ENCODE results near the gene ARL15. TPM values are rescaled to one million over a fixed set of nuclear protein-coding genes. Genes with fewer than 3 reads are reported as not detected.

ARL15 gene
- total RNA-seq, 1 donor from 2014 or later = 28.9 TPM

DNA sequence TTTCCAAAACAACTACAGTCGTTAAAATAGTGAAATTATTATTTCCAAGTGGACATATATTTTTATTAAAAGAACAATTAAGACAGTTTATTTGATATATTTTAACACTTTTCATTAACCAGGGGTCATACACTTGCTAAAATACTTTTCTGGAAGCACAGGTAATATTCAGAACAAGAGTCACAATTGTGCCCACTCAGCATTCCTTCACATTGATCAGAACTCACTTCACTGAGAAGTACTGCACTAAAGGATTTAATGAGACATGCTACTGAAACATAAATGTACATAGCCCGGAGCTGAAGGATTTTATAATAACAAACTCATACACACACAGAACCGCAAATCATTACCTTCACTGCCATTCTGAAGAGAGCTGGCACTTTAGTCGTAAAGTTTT lies 361.8 kb downstream of the ARL15 start:
- peaks cover 5% of the 10 kb centered on the region for H3K9me3 Mint-ChIP-seq (ENCODE audit: low read depth)

DNA sequence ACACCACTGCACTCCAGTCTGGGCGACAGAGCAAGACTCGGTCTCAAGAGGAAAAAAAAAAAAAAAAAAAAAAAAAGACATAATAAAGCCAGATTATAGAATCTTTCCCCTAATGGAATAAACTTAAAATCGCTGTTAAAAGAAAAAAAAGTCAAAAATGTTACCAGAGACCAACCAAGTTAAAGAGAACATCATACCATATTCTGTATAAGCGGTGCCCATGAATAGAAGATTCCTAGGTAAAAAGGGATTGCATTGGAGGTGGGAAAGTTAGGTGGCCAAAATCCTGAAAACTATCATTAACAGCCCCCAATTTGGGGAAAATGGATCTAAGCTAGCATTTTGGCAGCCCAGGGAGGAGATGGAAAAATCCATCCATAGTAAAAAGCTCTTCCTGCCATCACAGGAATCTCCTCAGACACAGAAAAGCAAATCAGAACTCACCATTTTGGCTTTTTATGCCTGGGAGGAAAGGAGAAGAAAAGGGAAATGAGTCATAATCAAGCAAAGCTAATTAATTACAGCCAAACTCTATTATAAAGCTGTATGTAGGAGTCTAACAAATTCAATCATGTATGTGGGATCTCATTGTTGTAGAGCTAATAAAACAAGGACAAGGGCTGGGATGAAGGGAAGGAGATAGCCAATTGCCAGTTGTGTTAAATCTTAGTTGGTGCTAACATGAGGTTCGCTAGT lies 363.8 kb downstream of the ARL15 start:
- Mint-ChIP-seq H3K4me3 (ENCODE audit: low read depth) (no peak overlapping the region), H3K36me3 (ENCODE audit: insufficient read depth) (peaks cover 16% of the 10 kb centered on the region), H3K27me3 (peaks cover 17% of the 10 kb centered on the region), H3K27ac (no peak overlapping the region), H3K9me3 (ENCODE audit: low read depth) (peaks cover 5% of the 10 kb centered on the region), H3K4me1 (ENCODE audit: low read depth) (peaks cover 11% of the 10 kb centered on the region)
- TF ChIP-seq, protein P1, sequence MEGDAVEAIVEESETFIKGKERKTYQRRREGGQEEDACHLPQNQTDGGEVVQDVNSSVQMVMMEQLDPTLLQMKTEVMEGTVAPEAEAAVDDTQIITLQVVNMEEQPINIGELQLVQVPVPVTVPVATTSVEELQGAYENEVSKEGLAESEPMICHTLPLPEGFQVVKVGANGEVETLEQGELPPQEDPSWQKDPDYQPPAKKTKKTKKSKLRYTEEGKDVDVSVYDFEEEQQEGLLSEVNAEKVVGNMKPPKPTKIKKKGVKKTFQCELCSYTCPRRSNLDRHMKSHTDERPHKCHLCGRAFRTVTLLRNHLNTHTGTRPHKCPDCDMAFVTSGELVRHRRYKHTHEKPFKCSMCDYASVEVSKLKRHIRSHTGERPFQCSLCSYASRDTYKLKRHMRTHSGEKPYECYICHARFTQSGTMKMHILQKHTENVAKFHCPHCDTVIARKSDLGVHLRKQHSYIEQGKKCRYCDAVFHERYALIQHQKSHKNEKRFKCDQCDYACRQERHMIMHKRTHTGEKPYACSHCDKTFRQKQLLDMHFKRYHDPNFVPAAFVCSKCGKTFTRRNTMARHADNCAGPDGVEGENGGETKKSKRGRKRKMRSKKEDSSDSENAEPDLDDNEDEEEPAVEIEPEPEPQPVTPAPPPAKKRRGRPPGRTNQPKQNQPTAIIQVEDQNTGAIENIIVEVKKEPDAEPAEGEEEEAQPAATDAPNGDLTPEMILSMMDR (IDR thresholded peaks at IDR 0.05; ENCODE audit: unreplicated experiment) = no peak
- DNase-seq (ENCODE audit: low spot score, unreplicated experiment) = no peak

More for the DNA sequence above, 361.8 kb downstream of the ARL15 start:
- DNase-seq (ENCODE audit: low spot score, unreplicated experiment) = no peak
- Mint-ChIP-seq H3K36me3 (ENCODE audit: insufficient read depth) (peaks cover 6% of the 10 kb centered on the region), H3K4me1 (ENCODE audit: low read depth) (peaks cover 11% of the 10 kb centered on the region), H3K27me3 (peaks cover 5% of the 10 kb centered on the region), H3K27ac (no peak overlapping the region), H3K4me3 (ENCODE audit: low read depth) (no peak overlapping the region)
- TF ChIP-seq, protein P1 (IDR thresholded peaks at IDR 0.05; ENCODE audit: unreplicated experiment) = no peak

DNA sequence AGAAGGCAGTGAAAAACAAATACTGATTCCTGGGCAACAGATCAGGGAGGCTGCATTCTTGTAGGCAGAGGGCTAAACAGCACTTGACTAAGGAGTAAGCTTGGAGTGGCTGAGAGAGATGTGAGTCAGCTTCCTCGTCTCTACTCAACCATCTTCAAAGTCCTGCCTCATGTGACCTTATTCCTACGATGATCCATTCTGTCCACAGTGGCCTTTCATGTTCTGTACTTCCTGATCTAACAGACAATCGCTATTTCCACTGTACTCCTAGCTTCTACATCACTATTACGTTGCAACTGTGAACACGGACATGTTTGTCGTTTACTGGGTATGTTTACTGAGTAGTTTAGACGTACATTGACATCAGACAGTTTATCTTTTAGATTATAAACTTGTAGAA lies 365.4 kb downstream of the ARL15 start:
- no peak overlapping the region for H3K4me3 Mint-ChIP-seq (ENCODE audit: low read depth)
- TF ChIP-seq, protein P1 (IDR thresholded peaks at IDR 0.05; ENCODE audit: unreplicated experiment) = no peak
- no peak for DNase-seq (ENCODE audit: low spot score, unreplicated experiment)
- H3K36me3 Mint-ChIP-seq (ENCODE audit: insufficient read depth) = peaks cover 16% of the 10 kb centered on the region
- H3K4me1 Mint-ChIP-seq (ENCODE audit: low read depth) = peaks cover 11% of the 10 kb centered on the region
- H3K27ac Mint-ChIP-seq = no peak overlapping the region
- peaks cover 5% of the 10 kb centered on the region for H3K9me3 Mint-ChIP-seq (ENCODE audit: low read depth)
- peaks cover 19% of the 10 kb centered on the region for H3K27me3 Mint-ChIP-seq

DNA sequence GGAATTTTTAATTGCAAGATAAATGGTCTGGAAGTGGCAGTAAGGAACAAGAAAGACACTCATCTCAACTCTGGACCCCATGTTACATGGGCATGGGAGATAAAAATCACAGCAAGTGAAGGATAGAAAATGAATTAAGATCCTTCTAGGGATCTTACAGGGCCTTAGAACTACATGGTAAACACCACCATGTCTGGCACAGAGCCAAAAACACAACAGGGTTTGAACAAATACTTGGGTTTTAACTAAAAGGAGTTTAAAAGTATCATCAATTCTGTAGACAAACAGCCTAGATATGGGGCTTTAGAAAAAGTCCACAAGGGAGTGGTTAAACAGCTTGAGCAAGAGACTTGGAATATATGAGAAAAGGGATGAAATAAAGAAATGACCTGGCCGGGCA lies 366.4 kb downstream of the ARL15 start:
- peaks cover 19% of the 10 kb centered on the region for H3K27me3 Mint-ChIP-seq
- no peak overlapping the region for H3K27ac Mint-ChIP-seq

DNA sequence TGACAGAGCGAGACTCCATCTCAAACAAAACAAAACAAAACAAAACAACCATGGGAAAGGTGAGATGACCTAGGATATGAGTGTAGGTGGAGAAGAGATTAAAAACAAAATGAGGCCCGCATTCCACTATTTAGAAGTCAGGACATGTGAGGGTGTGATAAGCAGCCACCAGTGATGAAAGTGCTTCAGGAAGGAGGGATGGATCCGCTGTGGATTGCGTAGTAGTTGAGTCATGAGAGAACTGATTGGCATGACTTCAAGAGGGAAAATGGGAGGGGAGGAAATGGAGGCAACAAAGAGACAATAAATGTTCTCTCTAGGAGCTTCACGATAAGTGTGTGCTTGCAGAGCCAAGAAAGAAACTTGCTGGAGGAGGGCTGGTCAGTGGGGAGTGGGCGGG lies 367.6 kb downstream of the ARL15 start:
- peaks cover 5% of the 10 kb centered on the region for H3K9me3 Mint-ChIP-seq (ENCODE audit: low read depth)
- DNase-seq (ENCODE audit: low spot score, unreplicated experiment) = no peak
- no peak overlapping the region for H3K27ac Mint-ChIP-seq
- H3K4me1 Mint-ChIP-seq (ENCODE audit: low read depth) = peaks cover 11% of the 10 kb centered on the region
- peaks cover 20% of the 10 kb centered on the region for H3K36me3 Mint-ChIP-seq (ENCODE audit: insufficient read depth)
- peaks cover 22% of the 10 kb centered on the region for H3K27me3 Mint-ChIP-seq
- no peak overlapping the region for H3K4me3 Mint-ChIP-seq (ENCODE audit: low read depth)
- TF ChIP-seq, protein P1 (IDR thresholded peaks at IDR 0.05; ENCODE audit: unreplicated experiment) = no peak

More for the DNA sequence above, 366.4 kb downstream of the ARL15 start:
- Mint-ChIP-seq H3K4me3 (ENCODE audit: low read depth) (no peak overlapping the region), H3K9me3 (ENCODE audit: low read depth) (peaks cover 5% of the 10 kb centered on the region), H3K36me3 (ENCODE audit: insufficient read depth) (peaks cover 16% of the 10 kb centered on the region), H3K4me1 (ENCODE audit: low read depth) (peaks cover 11% of the 10 kb centered on the region)
- TF ChIP-seq, protein P1 (IDR thresholded peaks at IDR 0.05; ENCODE audit: unreplicated experiment) = no peak
- no peak for DNase-seq (ENCODE audit: low spot score, unreplicated experiment)
